DMS153 (cell line): ENCODE data around the gene REPIN1.

Experiments used
- DNase-seq: peaks from one replicate; lab custom pipeline; 2025; lab: John Stamatoyannopoulos, UW

The REPIN1 gene

GRCh38 chr7:150396426-150396825 lies 27.8 kb downstream of the REPIN1 start:
- DNase-seq = no peak

- DNase-seq = no peak
Measured at GRCh38 chr7:150396851-150397260, 28.2 kb downstream of the REPIN1 start.

- no peak for DNase-seq
Measured at GRCh38 chr7:150397346-150398107, 28.9 kb downstream of the REPIN1 start.

GRCh38 chr7:150398108-150398964 lies 29.7 kb downstream of the REPIN1 start:
- no peak for DNase-seq

- no peak for DNase-seq
Measured at GRCh38 chr7:150398965-150399320, 30.3 kb downstream of the REPIN1 start.

- DNase-seq = no peak
Measured at GRCh38 chr7:150399421-150400007, 30.9 kb downstream of the REPIN1 start.

- no peak for DNase-seq
Measured at GRCh38 chr7:150400008-150400787, 31.6 kb downstream of the REPIN1 start.

GRCh38 chr7:150400788-150401423 lies 32.3 kb downstream of the REPIN1 start:
- no peak for DNase-seq

- DNase-seq = no peak
Measured at GRCh38 chr7:150401424-150401790, 32.8 kb downstream of the REPIN1 start.

GRCh38 chr7:150401861-150402631 lies 33.4 kb downstream of the REPIN1 start:
- no peak for DNase-seq

GRCh38 chr7:150402671-150403321 lies 34.2 kb downstream of the REPIN1 start:
- DNase-seq = no peak

GRCh38 chr7:150403376-150404171 lies 35.0 kb downstream of the REPIN1 start:
- DNase-seq = no peak

GRCh38 chr7:150404172-150404804 lies 35.7 kb downstream of the REPIN1 start:
- DNase-seq = no peak

- DNase-seq = peak; percentile 76
Measured at GRCh38 chr7:150404805-150405583, 36.4 kb downstream of the REPIN1 start.

- DNase-seq = no peak
Measured at GRCh38 chr7:150405584-150406311, 37.1 kb downstream of the REPIN1 start.

GRCh38 chr7:150406312-150406566 lies 37.6 kb downstream of the REPIN1 start:
- DNase-seq = no peak

- DNase-seq = no peak
Measured at GRCh38 chr7:150406567-150407421, 38.2 kb downstream of the REPIN1 start.
